CD4-positive, alpha-beta T cell treated with Interferon gamma for 1 hour (primary cell): ENCODE results near the gene GPR62.
A peak's percentile ranks its signal among the peaks of the same experiment; 100 is the strongest.
"Not testable (repeated sequence)": the region's sequence is repeated elsewhere in the genome, so short reads cannot be mapped to it uniquely, and the experiment has no call there.

ENCODE experiments used
- DNase-seq: peaks from one replicate; pipeline ENCODE4 v3.0.0-alpha.2; 2020

GPR62 gene

GRCh38 chr3:51971350-51971749 lies 16.2 kb downstream of the GPR62 start:
- no peak for DNase-seq

GRCh38 chr3:51974277-51974962 lies 19.2 kb downstream of the GPR62 start:
- no peak for DNase-seq

- DNase-seq: peak; percentile 79
Measured at GRCh38 chr3:51974963-51975851, 20.0 kb downstream of the GPR62 start, which contains the start of gene ABHD14A. TSS of gene ABHD14A (plus strand) at chr3:51975064. CDS start at chr3:51975136, 72 bp downstream.

- DNase-seq: peak; percentile 32
Measured at GRCh38 chr3:51975852-51976549, 20.8 kb downstream of the GPR62 start.

GRCh38 chr3:51977446-51978142 lies 22.4 kb downstream of the GPR62 start:
- DNase-seq: peak; percentile 20

- DNase-seq: no peak
Measured at GRCh38 chr3:51978143-51978502, 22.9 kb downstream of the GPR62 start.

GRCh38 chr3:51980253-51980652 lies 25.1 kb downstream of the GPR62 start:
- DNase-seq: no peak

GRCh38 chr3:51982352-51982837 lies 27.2 kb downstream of the GPR62 start:
- DNase-seq: peak; percentile 19

- DNase-seq: peak; percentile 60
Measured at GRCh38 chr3:51982838-51983577, 27.8 kb downstream of the GPR62 start, which contains the start of gene ACY1. TSS of gene ACY1 (plus strand) at chr3:51983535. CDS start at chr3:51984065, 530 bp downstream.

GRCh38 chr3:51983578-51984268 lies 28.5 kb downstream of the GPR62 start:
- DNase-seq: no peak

- no peak for DNase-seq
Measured at GRCh38 chr3:51984269-51984647, 29.1 kb downstream of the GPR62 start.

GRCh38 chr3:51985063-51985462 lies 29.9 kb downstream of the GPR62 start:
- DNase-seq: no peak

GRCh38 chr3:51986010-51986947 lies 31.1 kb downstream of the GPR62 start:
- DNase-seq: no peak

- no peak for DNase-seq
Measured at GRCh38 chr3:51987568-51987967, 32.4 kb downstream of the GPR62 start.

GRCh38 chr3:51988286-51989146 lies 33.3 kb downstream of the GPR62 start:
- no peak for DNase-seq

GRCh38 chr3:51990501-51990971 lies 35.4 kb downstream of the GPR62 start:
- not testable (repeated sequence) for DNase-seq

- no peak for DNase-seq
Measured at GRCh38 chr3:51992017-51992682, 37.0 kb downstream of the GPR62 start.

- not testable (repeated sequence) for DNase-seq
Measured at GRCh38 chr3:51993657-51994056, 38.5 kb downstream of the GPR62 start.
